PC-3 (cell line): ENCODE data around the gene ING2. TPM values are rescaled to one million over a fixed set of nuclear protein-coding genes. Genes with fewer than 3 reads are reported as not detected.

Experiments used
- ATAC-seq: fragments of 200-7000 bp; cut with Tn5 transposase; 2 replicates; pipeline ENCODE4 v1.9.1; 2020; ENCODE audit warnings: mild to moderate bottlenecking, moderate library complexity
- BruUV-seq: library from RNA; stranded (reverse); fragments of 400-500 nt; replicated peaks from 2 replicates; lab custom pipeline; 2021; lab: Mats Ljungman, UMichigan
- CTCF ChIA-PET: fragments of 300-600 bp; sonication (Branson Sonifier 250); formaldehyde crosslinking; loops from one replicate; lab custom pipeline; 2022; ENCODE audit warnings: antibody characterized with exemption; lab: Charles Lee
- POLR2A ChIA-PET: fragments of 300-600 bp; sonication (Branson Sonifier 250); formaldehyde crosslinking; loops from one replicate; lab custom pipeline; 2022; ENCODE audit warnings: antibody characterized with exemption; ENCODE audit not compliant: unreplicated experiment; lab: Charles Lee
- DNase-seq: peaks from one replicate; pipeline ENCODE4 v3.0.0-alpha.2; 2015
- H2AFZ ChIP-seq: fragments of 300-600 bp; sonication (generic); 2 replicates; pipeline ENCODE4 v1.6.0; 2016; ENCODE audit warnings: antibody characterized with exemption, low read length
- H3F3A ChIP-seq: fragments of 300-600 bp; sonication (generic); one replicate; pipeline ENCODE4 v1.6.0; 2017; ENCODE audit warnings: antibody characterized with exemption, low read length, control low read depth, mild to moderate bottlenecking; ENCODE audit not compliant: unreplicated experiment
- H3K27ac ChIP-seq: fragments of 300-600 bp; sonication (generic); 2 replicates; pipeline ENCODE4 v1.5.1; 2016; ENCODE audit warnings: mild to moderate bottlenecking, low read length
- H3K27me3 ChIP-seq: fragments of 300-600 bp; sonication (generic); 2 replicates; pipeline ENCODE4 v1.6.1; 2016; ENCODE audit warnings: low read length, mixed read lengths
- H3K36me3 ChIP-seq: fragments of 300-600 bp; sonication (generic); 2 replicates; pipeline ENCODE4 v1.6.1; 2016; ENCODE audit warnings: low read depth, mixed run types, low read length, mixed read lengths
- H3K4me1 ChIP-seq: fragments of 300-600 bp; sonication (generic); 2 replicates; pipeline ENCODE4 v1.5.1; 2016; ENCODE audit warnings: low read length; ENCODE audit not compliant: insufficient read depth
- H3K4me2 ChIP-seq: fragments of 300-600 bp; sonication (generic); 2 replicates; pipeline ENCODE4 v1.6.0; 2016; ENCODE audit warnings: low read length
- H3K4me3 ChIP-seq: fragments of 300-600 bp; sonication (generic); 2 replicates; pipeline ENCODE4 v1.5.1; 2016; ENCODE audit warnings: mild to moderate bottlenecking, low read length, mixed read lengths
- H3K79me2 ChIP-seq: fragments of 300-600 bp; sonication (generic); 2 replicates; pipeline ENCODE4 v1.6.1; 2017; ENCODE audit warnings: low read length, mixed read lengths
- H3K9ac ChIP-seq: fragments of 300-600 bp; sonication (generic); 2 replicates; pipeline ENCODE4 v1.6.0; 2016; ENCODE audit warnings: mild to moderate bottlenecking, low read length
- H3K9me2 ChIP-seq: fragments of 300-600 bp; sonication (generic); replicated peaks from 2 replicates; pipeline ENCODE4 v1.6.1; 2016; ENCODE audit warnings: mixed run types, low read length, mixed read lengths
- H3K9me3 ChIP-seq: fragments of 300-600 bp; sonication (generic); 2 replicates; pipeline ENCODE4 v1.6.1; 2016; ENCODE audit warnings: low read length, mixed read lengths
- H4K20me1 ChIP-seq: fragments of 300-600 bp; sonication (generic); 2 replicates; pipeline ENCODE4 v1.6.1; 2016; ENCODE audit warnings: low read length, mixed read lengths
- CTCF ChIP-seq: fragments of 300-600 bp; sonication (generic); conservative IDR thresholded peaks from 2 replicates; pipeline ENCODE4 v1.5.1; 2017; ENCODE audit warnings: antibody characterized with exemption, low read depth, mild to moderate bottlenecking, low read length
- EZH2 ChIP-seq: fragments of 300-600 bp; sonication (generic); IDR thresholded peaks from one replicate; pipeline ENCODE4 v1.6.1; 2017; ENCODE audit warnings: antibody characterized with exemption, mild to moderate bottlenecking, low read length; ENCODE audit not compliant: unreplicated experiment
- EZH2phosphoT487 ChIP-seq: fragments of 300-600 bp; sonication (generic); IDR thresholded peaks from 2 replicates; pipeline ENCODE4 v1.6.1; 2018; ENCODE audit warnings: mild to moderate bottlenecking, antibody characterized with exemption, low read length, borderline replicate concordance
- intact Hi-C: fragments of 100-400 bp; cut with micrococcal nuclease; formaldehyde crosslinking; loops from 2 replicates; pipeline ENCODE4 v1.9.0; 2023
- total RNA-seq: library from RNA; depleted of rRNA; stranded (reverse); fragments of >200 nt; gene quantifications from 2 replicates; pipeline ENCODE4 v1.2.3, GENCODE V29; 2014; rRNA removed

The ING2 gene
- total RNA-seq, 1 experiment from 2014 or later = 17.3 TPM

- Histone ChIP-seq H3K27me3 (no peaks in the 10 kb centered on the region), H3K4me3 (no peak overlapping the region), H4K20me1 (no peaks in the 10 kb centered on the region), H3K79me2 (no peaks in the 10 kb centered on the region), H3K9me2 (no peaks in the 10 kb centered on the region), H3F3A (no peaks in the 10 kb centered on the region), H3K27ac (no peak overlapping the region), H3K36me3 (no peaks in the 10 kb centered on the region), H2AFZ (no peak overlapping the region), H3K4me2 (no peak overlapping the region), H3K9me3 (no peaks in the 10 kb centered on the region), H3K4me1 (no peaks in the 10 kb centered on the region), H3K9ac (no peak overlapping the region)
- ChIA-PET CTCF (no interaction called here), POLR2A (no interaction called here)
- no peak for TF ChIP-seq EZH2phosphoT487
- no peak for TF ChIP-seq CTCF
- no peak for TF ChIP-seq EZH2
- BruUV-seq = no TSS peak
- no peak for DNase-seq
- intact Hi-C loops = no loop called here
- ATAC-seq = no peak
Measured at GRCh38 chr4:183557611-183558010, 52.8 kb downstream of the ING2 start.

- TF ChIP-seq EZH2 (no peak), EZH2phosphoT487 (no peak), CTCF (no peak)
- DNase-seq (peak; percentile 2), ATAC-seq (no peak)
- POLR2A ChIA-PET = no interaction called here
- peak overlapping the region; percentile 55; the same call in 1 of the 2 replicates for H2AFZ ChIP-seq
- no peaks in the 10 kb centered on the region for H3K79me2 ChIP-seq
- no peaks in the 10 kb centered on the region for H3K27me3 ChIP-seq
- 0 out of 2 replicates have a peak overlapping the region, but pooled peaks have one; percentile 12 for H3K4me3 ChIP-seq
- no peaks in the 10 kb centered on the region for H3K9me2 ChIP-seq
- no peaks in the 10 kb centered on the region for H3K36me3 ChIP-seq
- CTCF ChIA-PET = no interaction called here
- no peaks in the 10 kb centered on the region for H3F3A ChIP-seq
- no peaks in the 10 kb centered on the region for H3K9me3 ChIP-seq
- H3K4me2 ChIP-seq = peak overlapping the region; percentile 46
- no peak overlapping the region for H3K27ac ChIP-seq
- H3K9ac ChIP-seq = no peak overlapping the region
- intact Hi-C loops = no loop called here
- H4K20me1 ChIP-seq = no peaks in the 10 kb centered on the region
- no peaks in the 10 kb centered on the region for H3K4me1 ChIP-seq
- BruUV-seq = no TSS peak
Measured at GRCh38 chr4:183558873-183559272, 54.0 kb downstream of the ING2 start.

GRCh38 chr4:183561905-183562304 lies 57.0 kb downstream of the ING2 start:
- ChIA-PET POLR2A (no interaction called here), CTCF (no interaction called here)
- Histone ChIP-seq H3K27ac (no peak overlapping the region), H3K4me1 (no peaks in the 10 kb centered on the region), H3K4me2 (no peak overlapping the region), H3K9me2 (no peaks in the 10 kb centered on the region), H4K20me1 (no peaks in the 10 kb centered on the region), H3K4me3 (no peak overlapping the region), H3K9me3 (no peaks in the 10 kb centered on the region), H3K36me3 (no peaks in the 10 kb centered on the region), H3F3A (no peaks in the 10 kb centered on the region), H2AFZ (no peak overlapping the region), H3K27me3 (no peaks in the 10 kb centered on the region), H3K79me2 (no peaks in the 10 kb centered on the region), H3K9ac (no peak overlapping the region)
- DNase-seq = no peak
- no peak for TF ChIP-seq EZH2phosphoT487
- TF ChIP-seq EZH2 = no peak
- TF ChIP-seq CTCF = no peak
- BruUV-seq = no TSS peak
- ATAC-seq = no peak
- intact Hi-C loops = no loop called here

Other genes starting within 250 kb of the ING2 start
- gene CLDN22, start 184.8 kb upstream of the ING2 start, total RNA-seq = not detected in 2 replicates
- gene CLDN24, start 182.6 kb upstream of the ING2 start, total RNA-seq = not detected in 2 replicates
- 21.2 and 31.5 TPM in 2 replicates for gene CDKN2AIP, start 60.4 kb upstream of the ING2 start, total RNA-seq
- gene RWDD4, start 154.1 kb downstream of the ING2 start, total RNA-seq = 22.6 and 29.6 TPM in 2 replicates
- 19.7 and 20.0 TPM in 2 replicates for gene TRAPPC11, start 154.2 kb downstream of the ING2 start, total RNA-seq